OCI-LY3 (cell line): ENCODE measurements around the gene CSNK1A1.

Experiments
- EZH2phosphoT487 ChIP-seq: fragments of 200-600 bp; shearing (Covaris generic); IDR thresholded peaks from 2 replicates; pipeline ENCODE4 v1.6.1; 2018; ENCODE audit warnings: antibody characterized with exemption, mixed run types, low read depth
- TF ChIP-seq, protein P1 (sequence below): fragments of 200-600, 300-600 bp; sonication (generic); IDR thresholded peaks from 2 replicates; pipeline ENCODE4 v1.5.1; 2014; ENCODE audit warnings: antibody characterized with exemption, low read length, low read depth

DNA sequence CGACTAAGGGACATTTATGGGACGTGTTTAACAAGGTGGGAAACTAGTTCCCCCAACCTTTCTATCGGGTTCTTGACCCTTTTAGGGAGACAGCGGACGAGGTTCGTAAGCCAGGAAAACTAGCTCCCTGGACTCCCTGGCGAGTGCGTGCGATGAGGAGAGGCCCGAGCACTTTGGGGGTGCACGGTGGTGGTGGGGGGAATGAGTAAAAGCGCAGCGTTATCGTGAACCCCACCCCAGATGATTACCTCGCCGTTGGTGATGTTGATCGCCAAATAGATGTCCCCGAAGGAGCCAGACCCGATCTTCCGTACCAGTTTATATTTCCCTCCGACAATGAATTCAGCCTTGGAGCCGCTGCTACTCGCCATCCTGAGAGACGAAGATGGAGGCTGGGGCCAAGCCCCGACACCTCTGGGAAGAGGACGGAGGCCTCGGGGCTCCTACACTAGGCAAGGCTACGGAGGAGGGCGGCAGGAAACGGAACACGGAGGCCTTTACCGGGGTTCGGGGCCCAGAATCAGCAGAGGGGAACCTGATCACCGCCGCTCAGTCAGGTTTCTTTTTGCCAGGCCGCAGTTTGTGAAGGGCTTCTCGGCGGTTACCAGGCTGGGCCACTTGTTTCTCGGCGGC is 529 bp downstream of the CSNK1A1 start:
- TF ChIP-seq, protein P1, sequence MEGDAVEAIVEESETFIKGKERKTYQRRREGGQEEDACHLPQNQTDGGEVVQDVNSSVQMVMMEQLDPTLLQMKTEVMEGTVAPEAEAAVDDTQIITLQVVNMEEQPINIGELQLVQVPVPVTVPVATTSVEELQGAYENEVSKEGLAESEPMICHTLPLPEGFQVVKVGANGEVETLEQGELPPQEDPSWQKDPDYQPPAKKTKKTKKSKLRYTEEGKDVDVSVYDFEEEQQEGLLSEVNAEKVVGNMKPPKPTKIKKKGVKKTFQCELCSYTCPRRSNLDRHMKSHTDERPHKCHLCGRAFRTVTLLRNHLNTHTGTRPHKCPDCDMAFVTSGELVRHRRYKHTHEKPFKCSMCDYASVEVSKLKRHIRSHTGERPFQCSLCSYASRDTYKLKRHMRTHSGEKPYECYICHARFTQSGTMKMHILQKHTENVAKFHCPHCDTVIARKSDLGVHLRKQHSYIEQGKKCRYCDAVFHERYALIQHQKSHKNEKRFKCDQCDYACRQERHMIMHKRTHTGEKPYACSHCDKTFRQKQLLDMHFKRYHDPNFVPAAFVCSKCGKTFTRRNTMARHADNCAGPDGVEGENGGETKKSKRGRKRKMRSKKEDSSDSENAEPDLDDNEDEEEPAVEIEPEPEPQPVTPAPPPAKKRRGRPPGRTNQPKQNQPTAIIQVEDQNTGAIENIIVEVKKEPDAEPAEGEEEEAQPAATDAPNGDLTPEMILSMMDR, result no peak
- no peak for TF ChIP-seq EZH2phosphoT487
